ENCODE results near the gene NDUFB10. TPM values are rescaled to one million over a fixed set of nuclear protein-coding genes. Genes with fewer than 3 reads are reported as not detected.

NDUFB10 gene
- total and polyA plus RNA-seq, 2 experiments from 2014 or later = 244 to 495 TPM

DNA sequence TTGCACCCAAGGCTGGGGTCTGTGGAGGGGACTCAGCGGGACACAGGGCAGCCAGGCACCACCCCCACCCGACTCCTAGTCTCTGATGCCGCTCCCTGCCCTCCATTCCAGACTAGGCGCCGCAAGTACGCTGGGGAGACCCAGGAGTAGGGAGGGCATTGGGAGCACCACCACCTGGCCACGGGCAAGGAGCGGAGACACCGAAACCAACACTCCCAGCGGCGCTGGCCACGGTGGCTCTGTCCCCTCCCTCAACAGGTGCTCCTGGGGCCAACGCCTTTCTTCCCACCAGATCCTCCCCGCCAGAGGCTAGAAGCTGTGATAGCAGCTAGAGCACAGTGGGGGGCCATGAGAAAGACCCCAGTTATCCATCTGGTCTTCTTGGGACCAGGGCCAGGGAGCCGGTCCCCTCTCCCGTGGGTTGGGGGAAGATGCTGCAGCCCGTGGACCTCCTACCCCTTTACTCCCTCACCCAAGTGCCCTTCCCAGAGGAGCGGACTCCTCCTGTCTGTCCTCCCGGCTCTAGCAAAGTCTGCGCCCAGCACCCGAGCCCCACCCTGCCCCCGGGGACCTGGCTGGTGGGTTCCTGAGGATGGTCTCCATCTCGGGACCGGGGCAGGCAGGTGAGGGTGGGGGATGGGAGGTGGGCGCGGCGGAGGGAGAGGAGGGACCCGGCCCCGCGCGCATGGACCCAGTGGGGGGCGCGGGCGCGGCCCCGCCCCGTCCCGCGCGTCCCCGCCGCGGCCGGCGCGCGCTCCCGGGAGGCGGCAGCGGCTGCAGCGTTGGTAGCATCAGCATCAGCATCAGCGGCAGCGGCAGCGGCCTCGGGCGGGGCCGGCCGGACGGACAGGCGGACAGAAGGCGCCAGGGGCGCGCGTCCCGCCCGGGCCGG lies 30.1 kb downstream of the NDUFB10 start, which contains the start of gene SYNGR3:
TSS of gene SYNGR3 (plus strand) at position 762 of the 892 bp plus-strand sequence. CDS start 133 bp downstream, outside the sequence.
- peaks cover 9% of the 10 kb centered on the region for H3K79me2 ChIP-seq (replicated peaks; ENCODE audit: insufficient read depth)
- no peaks in the 10 kb centered on the region for H3K36me3 ChIP-seq (ENCODE audit: insufficient read depth)
- peaks cover 33% of the 10 kb centered on the region for H3K27me3 ChIP-seq (ENCODE audit: insufficient read depth)
- Mint-ChIP-seq H3K9me3 (no peaks in the 10 kb centered on the region), H3K4me1 (peaks cover 19% of the 10 kb centered on the region), H3K27ac (no peak within 1 kb of the TSS), H3K36me3 (ENCODE audit: low read depth) (peaks cover 20% of the 10 kb centered on the region), H3K27me3 (ENCODE audit: insufficient read depth, low read depth, poor library complexity) (peaks cover 46% of the 10 kb centered on the region), H3K4me3 (peak within 1 kb of the TSS; percentile 74)
- H3F3A ChIP-seq (replicated peaks; ENCODE audit: low read depth) = peaks cover 26% of the 10 kb centered on the region
- peaks cover 12% of the 10 kb centered on the region; the same call in 1 of the 2 replicates for H3K4me1 ChIP-seq (ENCODE audit: insufficient read depth)
- H4K20me1 ChIP-seq (replicated peaks; ENCODE audit: insufficient read depth) = no peaks in the 10 kb centered on the region; the same call in 1 of the 2 replicates
- no peak within 1 kb of the TSS for H3K27ac ChIP-seq (ENCODE audit: low read depth)
- no peaks in the 10 kb centered on the region for H3K9me2 ChIP-seq (ENCODE audit: insufficient read depth)
- peak; percentile 62 for DNase-seq (ENCODE audit: low spot score)
- H3K4me3 ChIP-seq = peak within 1 kb of the TSS; percentile 86
- TF ChIP-seq EZH2 (IDR thresholded peaks at IDR 0.05; ENCODE audit: low read depth, unreplicated experiment) (no peak), EZH2phosphoT487 (IDR thresholded peaks at IDR 0.05; ENCODE audit: unreplicated experiment) (no peak), ZNF114 (CRISPR knock-in tag; IDR thresholded peaks at IDR 0.05) (no peak), POLR2AphosphoS5 (IDR thresholded peaks at IDR 0.05; ENCODE audit: low read depth) (no peak)
- TF ChIP-seq, protein P1, sequence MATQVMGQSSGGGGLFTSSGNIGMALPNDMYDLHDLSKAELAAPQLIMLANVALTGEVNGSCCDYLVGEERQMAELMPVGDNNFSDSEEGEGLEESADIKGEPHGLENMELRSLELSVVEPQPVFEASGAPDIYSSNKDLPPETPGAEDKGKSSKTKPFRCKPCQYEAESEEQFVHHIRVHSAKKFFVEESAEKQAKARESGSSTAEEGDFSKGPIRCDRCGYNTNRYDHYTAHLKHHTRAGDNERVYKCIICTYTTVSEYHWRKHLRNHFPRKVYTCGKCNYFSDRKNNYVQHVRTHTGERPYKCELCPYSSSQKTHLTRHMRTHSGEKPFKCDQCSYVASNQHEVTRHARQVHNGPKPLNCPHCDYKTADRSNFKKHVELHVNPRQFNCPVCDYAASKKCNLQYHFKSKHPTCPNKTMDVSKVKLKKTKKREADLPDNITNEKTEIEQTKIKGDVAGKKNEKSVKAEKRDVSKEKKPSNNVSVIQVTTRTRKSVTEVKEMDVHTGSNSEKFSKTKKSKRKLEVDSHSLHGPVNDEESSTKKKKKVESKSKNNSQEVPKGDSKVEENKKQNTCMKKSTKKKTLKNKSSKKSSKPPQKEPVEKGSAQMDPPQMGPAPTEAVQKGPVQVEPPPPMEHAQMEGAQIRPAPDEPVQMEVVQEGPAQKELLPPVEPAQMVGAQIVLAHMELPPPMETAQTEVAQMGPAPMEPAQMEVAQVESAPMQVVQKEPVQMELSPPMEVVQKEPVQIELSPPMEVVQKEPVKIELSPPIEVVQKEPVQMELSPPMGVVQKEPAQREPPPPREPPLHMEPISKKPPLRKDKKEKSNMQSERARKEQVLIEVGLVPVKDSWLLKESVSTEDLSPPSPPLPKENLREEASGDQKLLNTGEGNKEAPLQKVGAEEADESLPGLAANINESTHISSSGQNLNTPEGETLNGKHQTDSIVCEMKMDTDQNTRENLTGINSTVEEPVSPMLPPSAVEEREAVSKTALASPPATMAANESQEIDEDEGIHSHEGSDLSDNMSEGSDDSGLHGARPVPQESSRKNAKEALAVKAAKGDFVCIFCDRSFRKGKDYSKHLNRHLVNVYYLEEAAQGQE (IDR thresholded peaks at IDR 0.05; ENCODE audit: unreplicated experiment) = no peak
- no peak; the same call in 2 of the 3 replicates for ATAC-seq
- H3K4me2 ChIP-seq = peak within 1 kb of the TSS; percentile 97
- H2AFZ ChIP-seq = peak within 1 kb of the TSS; percentile 93

DNA sequence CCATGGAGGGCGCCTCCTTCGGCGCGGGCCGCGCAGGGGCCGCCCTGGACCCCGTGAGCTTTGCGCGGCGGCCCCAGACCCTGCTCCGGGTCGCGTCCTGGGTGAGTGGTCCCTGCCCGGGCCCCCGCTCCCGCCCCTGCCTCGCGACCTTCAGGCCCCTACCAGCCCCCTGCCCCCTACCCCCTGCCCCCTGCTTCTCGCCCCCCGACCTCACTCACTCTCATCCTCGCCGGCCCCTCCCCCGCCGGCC lies 30.7 kb downstream of the NDUFB10 start:
- H3K4me3 Mint-ChIP-seq = no peak overlapping the region; the same call in 1 of the 3 replicates
- peaks cover 11% of the 10 kb centered on the region; the same call in 1 of the 2 replicates for H3K4me1 ChIP-seq (ENCODE audit: insufficient read depth)
- H3K27me3 ChIP-seq (ENCODE audit: insufficient read depth) = peaks cover 33% of the 10 kb centered on the region
- H3K9me3 Mint-ChIP-seq = no peaks in the 10 kb centered on the region
- no peak overlapping the region for H3K4me2 ChIP-seq
- peak overlapping the region; percentile 86 for H3K4me3 ChIP-seq
- no peak overlapping the region for H3K27ac Mint-ChIP-seq
- DNase-seq (ENCODE audit: low spot score) (no peak), ATAC-seq (peak; percentile 2; the same call in 2 of the 3 replicates)
- H3K79me2 ChIP-seq (replicated peaks; ENCODE audit: insufficient read depth) = peaks cover 9% of the 10 kb centered on the region
- no peak overlapping the region for H3K27ac ChIP-seq (ENCODE audit: low read depth)
- H2AFZ ChIP-seq = no peak overlapping the region
- H3K36me3 ChIP-seq (ENCODE audit: insufficient read depth) = no peaks in the 10 kb centered on the region
- peaks cover 22% of the 10 kb centered on the region for H3F3A ChIP-seq (replicated peaks; ENCODE audit: low read depth)
- H3K36me3 Mint-ChIP-seq (ENCODE audit: low read depth) = peaks cover 15% of the 10 kb centered on the region
- no peaks in the 10 kb centered on the region for H3K9me2 ChIP-seq (ENCODE audit: insufficient read depth)
- H3K27me3 Mint-ChIP-seq (ENCODE audit: insufficient read depth, low read depth, poor library complexity) = peaks cover 43% of the 10 kb centered on the region
- peaks cover 15% of the 10 kb centered on the region for H3K4me1 Mint-ChIP-seq
- TF ChIP-seq ZNF331 (CRISPR knock-in tag; IDR thresholded peaks at IDR 0.05; ENCODE audit: low read depth) (no peak), ZNF114 (CRISPR knock-in tag; IDR thresholded peaks at IDR 0.05) (no peak)
- TF ChIP-seq, protein P2, sequence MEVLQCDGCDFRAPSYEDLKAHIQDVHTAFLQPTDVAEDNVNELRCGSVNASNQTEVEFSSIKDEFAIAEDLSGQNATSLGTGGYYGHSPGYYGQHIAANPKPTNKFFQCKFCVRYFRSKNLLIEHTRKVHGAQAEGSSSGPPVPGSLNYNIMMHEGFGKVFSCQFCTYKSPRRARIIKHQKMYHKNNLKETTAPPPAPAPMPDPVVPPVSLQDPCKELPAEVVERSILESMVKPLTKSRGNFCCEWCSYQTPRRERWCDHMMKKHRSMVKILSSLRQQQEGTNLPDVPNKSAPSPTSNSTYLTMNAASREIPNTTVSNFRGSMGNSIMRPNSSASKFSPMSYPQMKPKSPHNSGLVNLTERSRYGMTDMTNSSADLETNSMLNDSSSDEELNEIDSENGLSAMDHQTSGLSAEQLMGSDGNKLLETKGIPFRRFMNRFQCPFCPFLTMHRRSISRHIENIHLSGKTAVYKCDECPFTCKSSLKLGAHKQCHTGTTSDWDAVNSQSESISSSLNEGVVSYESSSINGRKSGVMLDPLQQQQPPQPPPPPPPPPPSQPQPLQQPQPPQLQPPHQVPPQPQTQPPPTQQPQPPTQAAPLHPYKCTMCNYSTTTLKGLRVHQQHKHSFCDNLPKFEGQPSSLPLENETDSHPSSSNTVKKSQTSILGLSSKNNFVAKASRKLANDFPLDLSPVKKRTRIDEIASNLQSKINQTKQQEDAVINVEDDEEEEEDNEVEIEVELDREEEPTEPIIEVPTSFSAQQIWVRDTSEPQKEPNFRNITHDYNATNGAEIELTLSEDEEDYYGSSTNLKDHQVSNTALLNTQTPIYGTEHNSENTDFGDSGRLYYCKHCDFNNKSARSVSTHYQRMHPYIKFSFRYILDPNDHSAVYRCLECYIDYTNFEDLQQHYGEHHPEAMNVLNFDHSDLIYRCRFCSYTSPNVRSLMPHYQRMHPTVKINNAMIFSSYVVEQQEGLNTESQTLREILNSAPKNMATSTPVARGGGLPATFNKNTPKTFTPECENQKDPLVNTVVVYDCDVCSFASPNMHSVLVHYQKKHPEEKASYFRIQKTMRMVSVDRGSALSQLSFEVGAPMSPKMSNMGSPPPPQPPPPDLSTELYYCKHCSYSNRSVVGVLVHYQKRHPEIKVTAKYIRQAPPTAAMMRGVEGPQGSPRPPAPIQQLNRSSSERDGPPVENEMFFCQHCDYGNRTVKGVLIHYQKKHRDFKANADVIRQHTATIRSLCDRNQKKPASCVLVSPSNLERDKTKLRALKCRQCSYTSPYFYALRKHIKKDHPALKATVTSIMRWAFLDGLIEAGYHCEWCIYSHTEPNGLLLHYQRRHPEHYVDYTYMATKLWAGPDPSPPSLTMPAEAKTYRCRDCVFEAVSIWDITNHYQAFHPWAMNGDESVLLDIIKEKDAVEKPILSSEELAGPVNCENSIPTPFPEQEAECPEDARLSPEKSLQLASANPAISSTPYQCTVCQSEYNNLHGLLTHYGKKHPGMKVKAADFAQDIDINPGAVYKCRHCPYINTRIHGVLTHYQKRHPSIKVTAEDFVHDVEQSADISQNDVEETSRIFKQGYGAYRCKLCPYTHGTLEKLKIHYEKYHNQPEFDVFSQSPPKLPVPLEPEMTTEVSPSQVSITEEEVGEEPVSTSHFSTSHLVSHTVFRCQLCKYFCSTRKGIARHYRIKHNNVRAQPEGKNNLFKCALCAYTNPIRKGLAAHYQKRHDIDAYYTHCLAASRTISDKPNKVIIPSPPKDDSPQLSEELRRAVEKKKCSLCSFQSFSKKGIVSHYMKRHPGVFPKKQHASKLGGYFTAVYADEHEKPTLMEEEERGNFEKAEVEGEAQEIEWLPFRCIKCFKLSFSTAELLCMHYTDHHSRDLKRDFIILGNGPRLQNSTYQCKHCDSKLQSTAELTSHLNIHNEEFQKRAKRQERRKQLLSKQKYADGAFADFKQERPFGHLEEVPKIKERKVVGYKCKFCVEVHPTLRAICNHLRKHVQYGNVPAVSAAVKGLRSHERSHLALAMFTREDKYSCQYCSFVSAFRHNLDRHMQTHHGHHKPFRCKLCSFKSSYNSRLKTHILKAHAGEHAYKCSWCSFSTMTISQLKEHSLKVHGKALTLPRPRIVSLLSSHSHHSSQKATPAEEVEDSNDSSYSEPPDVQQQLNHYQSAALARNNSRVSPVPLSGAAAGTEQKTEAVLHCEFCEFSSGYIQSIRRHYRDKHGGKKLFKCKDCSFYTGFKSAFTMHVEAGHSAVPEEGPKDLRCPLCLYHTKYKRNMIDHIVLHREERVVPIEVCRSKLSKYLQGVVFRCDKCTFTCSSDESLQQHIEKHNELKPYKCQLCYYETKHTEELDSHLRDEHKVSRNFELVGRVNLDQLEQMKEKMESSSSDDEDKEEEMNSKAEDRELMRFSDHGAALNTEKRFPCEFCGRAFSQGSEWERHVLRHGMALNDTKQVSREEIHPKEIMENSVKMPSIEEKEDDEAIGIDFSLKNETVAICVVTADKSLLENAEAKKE (CRISPR knock-in tag; IDR thresholded peaks at IDR 0.05) = no peak
- H4K20me1 ChIP-seq (replicated peaks; ENCODE audit: insufficient read depth) = no peaks in the 10 kb centered on the region; the same call in 1 of the 2 replicates
